Germinal center (tissue), 1 donor: ENCODE measurements around the gene TRAPPC2L.
"Not testable (repeated sequence)": the region's sequence is repeated elsewhere in the genome, so short reads cannot be mapped to it uniquely, and the experiment has no call there.

Experiments
- DNase-seq: peaks from one replicate; pipeline ENCODE4 v3.0.0; 2012; ENCODE audit warnings: mixed read lengths, low spot score

The TRAPPC2L gene

GRCh38 chr16:88819126-88819525 is 37.8 kb upstream of the TRAPPC2L start:
- DNase-seq = no peak

GRCh38 chr16:88820385-88821025 is 36.4 kb upstream of the TRAPPC2L start:
- no peak for DNase-seq

- DNase-seq = no peak
Measured at GRCh38 chr16:88821168-88821850, 35.6 kb upstream of the TRAPPC2L start.

GRCh38 chr16:88822281-88823040 is 34.5 kb upstream of the TRAPPC2L start:
- no peak for DNase-seq

- DNase-seq = not testable (repeated sequence)
Measured at GRCh38 chr16:88823646-88824045, 33.3 kb upstream of the TRAPPC2L start.

GRCh38 chr16:88824256-88825077 is 32.5 kb upstream of the TRAPPC2L start:
- no peak for DNase-seq

GRCh38 chr16:88825146-88825545 is 31.8 kb upstream of the TRAPPC2L start:
- no peak for DNase-seq

GRCh38 chr16:88826070-88826840 is 30.7 kb upstream of the TRAPPC2L start:
- no peak for DNase-seq

- DNase-seq = no peak
Measured at GRCh38 chr16:88827727-88828126, 29.2 kb upstream of the TRAPPC2L start.

- no peak for DNase-seq
Measured at GRCh38 chr16:88828711-88829110, 28.2 kb upstream of the TRAPPC2L start.

GRCh38 chr16:88830258-88830657 is 26.7 kb upstream of the TRAPPC2L start:
- no peak for DNase-seq

- DNase-seq = no peak
Measured at GRCh38 chr16:88830783-88831182, 26.1 kb upstream of the TRAPPC2L start.

GRCh38 chr16:88831838-88832237 is 25.1 kb upstream of the TRAPPC2L start:
- DNase-seq = no peak

- no peak for DNase-seq
Measured at GRCh38 chr16:88833086-88833485, 23.8 kb upstream of the TRAPPC2L start.

GRCh38 chr16:88834670-88835069 is 22.3 kb upstream of the TRAPPC2L start:
- DNase-seq = no peak

GRCh38 chr16:88835383-88835782 is 21.5 kb upstream of the TRAPPC2L start:
- no peak for DNase-seq

GRCh38 chr16:88835818-88836217 is 21.1 kb upstream of the TRAPPC2L start:
- no peak for DNase-seq

- DNase-seq = no peak
Measured at GRCh38 chr16:88836791-88837190, 20.1 kb upstream of the TRAPPC2L start.

- DNase-seq = no peak
Measured at GRCh38 chr16:88837806-88838205, 19.1 kb upstream of the TRAPPC2L start.

GRCh38 chr16:88838566-88838965 is 18.4 kb upstream of the TRAPPC2L start:
- no peak for DNase-seq

GRCh38 chr16:88839026-88839529 is 17.8 kb upstream of the TRAPPC2L start:
- no peak for DNase-seq
